NCI-H2107 (cell line): Measurements from ENCODE around the gene TMEM171.

Experiments used
- DNase-seq: peaks from one replicate; lab custom pipeline; 2025; lab: John Stamatoyannopoulos, UW

Gene TMEM171

GRCh38 chr5:73151766-73152410, 31.5 kb downstream of the TMEM171 start:
- DNase-seq: no peak

GRCh38 chr5:73152411-73153388, 32.3 kb downstream of the TMEM171 start:
- no peak for DNase-seq

- DNase-seq: no peak
These were observed 33.1 kb downstream of the TMEM171 start for GRCh38 chr5:73153513-73153912.

GRCh38 chr5:73154208-73155006, 34.0 kb downstream of the TMEM171 start:
- DNase-seq: no peak

GRCh38 chr5:73155271-73156222, 35.2 kb downstream of the TMEM171 start:
- no peak for DNase-seq

GRCh38 chr5:73157414-73158303, 37.3 kb downstream of the TMEM171 start:
- no peak for DNase-seq

GRCh38 chr5:73158313-73158712, 37.9 kb downstream of the TMEM171 start:
- no peak for DNase-seq

GRCh38 chr5:73160239-73160671, 39.9 kb downstream of the TMEM171 start:
- no peak for DNase-seq

- DNase-seq: no peak
These were observed 50.1 kb downstream of the TMEM171 start for GRCh38 chr5:73170522-73170921.

- no peak for DNase-seq
These were observed 51.1 kb downstream of the TMEM171 start for GRCh38 chr5:73171495-73171894.

- DNase-seq: no peak
These were observed 52.6 kb downstream of the TMEM171 start, which contains the start of gene TMEM174 for GRCh38 chr5:73172951-73173350. Gene TMEM174 (plus strand): TSS chr5:73173193. CDS start chr5:73173244, 51 bp downstream.

GRCh38 chr5:73174100-73174815, 53.9 kb downstream of the TMEM171 start:
- DNase-seq: no peak

- DNase-seq: no peak
These were observed 55.9 kb downstream of the TMEM171 start for GRCh38 chr5:73176250-73176649.

- no peak for DNase-seq
These were observed 57.9 kb downstream of the TMEM171 start for GRCh38 chr5:73178265-73178664.

- no peak for DNase-seq
These were observed 59.4 kb downstream of the TMEM171 start for GRCh38 chr5:73179730-73180129.

GRCh38 chr5:73180566-73180965, 60.2 kb downstream of the TMEM171 start:
- no peak for DNase-seq
